Type B pancreatic cell (in vitro differentiated cells): ENCODE results near the gene ATP6V0E1. TPM values are rescaled to one million over a fixed set of nuclear protein-coding genes. Genes with fewer than 3 reads are reported as not detected.

Experiments
- DNase-seq: peaks from one replicate; pipeline ENCODE4 v3.0.0; 2021; ENCODE audit warnings: mixed read lengths; ENCODE audit not compliant: unreplicated experiment; ENCODE audit errors: extremely low spot score
- H3K27ac Mint-ChIP-seq: 2 replicates; pipeline ENCODE4 v1.8.0; 2021; ENCODE audit warnings: mild to moderate bottlenecking, mixed read lengths
- H3K27me3 Mint-ChIP-seq: 2 replicates; pipeline ENCODE4 v1.8.0; 2021; ENCODE audit warnings: mixed read lengths
- H3K36me3 Mint-ChIP-seq: 2 replicates; pipeline ENCODE4 v1.8.0; 2021; ENCODE audit warnings: mixed read lengths
- H3K4me1 Mint-ChIP-seq: one replicate; pipeline ENCODE4 v1.8.0; 2021; ENCODE audit warnings: mixed read lengths; ENCODE audit not compliant: unreplicated experiment
- H3K4me3 Mint-ChIP-seq: 2 replicates; pipeline ENCODE4 v1.8.0; 2021; ENCODE audit warnings: mild to moderate bottlenecking, mixed read lengths
- H3K9me3 Mint-ChIP-seq: 2 replicates; pipeline ENCODE4 v1.8.0; 2021; ENCODE audit warnings: mixed read lengths
- total RNA-seq: library from RNA; stranded (reverse); gene quantifications from 2 replicates; pipeline ENCODE4 v1.2.1, GENCODE V29; 2021; ENCODE audit warnings: low replicate concordance
- TF ChIP-seq, protein P1 (sequence below): fragments of 200-600 bp; sonication (generic); conservative IDR thresholded peaks from 2 replicates; pipeline ENCODE4 v1.5.0; 2021; ENCODE audit warnings: antibody characterized with exemption, mild to moderate bottlenecking

ATP6V0E1 gene
- total RNA-seq, 1 donor from 2014 or later: 141 TPM

DNA sequence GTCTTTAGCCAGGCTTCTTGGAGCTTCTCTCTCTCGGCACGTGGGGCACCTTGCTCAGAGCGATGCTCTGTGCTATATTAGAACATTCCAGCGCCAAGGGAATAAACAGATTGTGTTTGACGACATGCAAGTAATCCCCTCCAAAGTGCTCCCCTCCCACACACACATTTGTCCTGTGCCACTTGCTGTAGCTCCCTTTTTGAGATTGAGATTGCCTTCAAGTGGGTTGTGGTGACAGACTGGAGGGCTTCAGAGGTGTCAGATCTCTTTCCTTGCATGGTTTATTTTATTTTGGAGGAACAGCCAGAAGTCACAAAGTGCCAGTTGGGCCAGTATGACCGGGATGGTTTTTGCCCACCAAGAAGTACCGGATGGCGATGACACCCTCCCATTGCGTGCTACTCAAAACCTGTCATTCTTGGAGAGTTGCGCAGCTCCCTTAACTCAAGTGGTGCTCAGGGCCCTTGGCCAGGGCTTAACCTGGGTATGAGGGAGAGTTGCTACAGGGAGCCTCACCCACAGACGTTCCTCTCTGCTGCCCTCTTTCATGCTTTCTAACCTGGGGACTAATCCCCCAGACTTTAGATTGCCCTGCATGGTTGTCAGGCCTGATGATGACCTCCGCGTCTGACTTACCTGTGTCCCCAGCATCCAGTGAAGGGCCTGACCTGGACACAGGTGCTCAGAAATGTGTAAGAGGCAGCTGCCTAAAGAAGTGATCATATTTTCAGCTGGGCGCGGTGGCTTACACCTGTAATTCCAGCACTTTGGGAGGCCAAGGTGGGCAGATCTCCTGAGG is 43.1 kb upstream of the ATP6V0E1 start:
- no peak overlapping the region for H3K27ac Mint-ChIP-seq
- TF ChIP-seq, protein P1, sequence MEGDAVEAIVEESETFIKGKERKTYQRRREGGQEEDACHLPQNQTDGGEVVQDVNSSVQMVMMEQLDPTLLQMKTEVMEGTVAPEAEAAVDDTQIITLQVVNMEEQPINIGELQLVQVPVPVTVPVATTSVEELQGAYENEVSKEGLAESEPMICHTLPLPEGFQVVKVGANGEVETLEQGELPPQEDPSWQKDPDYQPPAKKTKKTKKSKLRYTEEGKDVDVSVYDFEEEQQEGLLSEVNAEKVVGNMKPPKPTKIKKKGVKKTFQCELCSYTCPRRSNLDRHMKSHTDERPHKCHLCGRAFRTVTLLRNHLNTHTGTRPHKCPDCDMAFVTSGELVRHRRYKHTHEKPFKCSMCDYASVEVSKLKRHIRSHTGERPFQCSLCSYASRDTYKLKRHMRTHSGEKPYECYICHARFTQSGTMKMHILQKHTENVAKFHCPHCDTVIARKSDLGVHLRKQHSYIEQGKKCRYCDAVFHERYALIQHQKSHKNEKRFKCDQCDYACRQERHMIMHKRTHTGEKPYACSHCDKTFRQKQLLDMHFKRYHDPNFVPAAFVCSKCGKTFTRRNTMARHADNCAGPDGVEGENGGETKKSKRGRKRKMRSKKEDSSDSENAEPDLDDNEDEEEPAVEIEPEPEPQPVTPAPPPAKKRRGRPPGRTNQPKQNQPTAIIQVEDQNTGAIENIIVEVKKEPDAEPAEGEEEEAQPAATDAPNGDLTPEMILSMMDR: no peak
- peaks cover 38% of the 10 kb centered on the region for H3K4me1 Mint-ChIP-seq
- H3K27me3 Mint-ChIP-seq: no peaks in the 10 kb centered on the region
- H3K9me3 Mint-ChIP-seq: no peaks in the 10 kb centered on the region
- no peak overlapping the region for H3K4me3 Mint-ChIP-seq
- DNase-seq: no peak
- peaks cover 21% of the 10 kb centered on the region for H3K36me3 Mint-ChIP-seq

DNA sequence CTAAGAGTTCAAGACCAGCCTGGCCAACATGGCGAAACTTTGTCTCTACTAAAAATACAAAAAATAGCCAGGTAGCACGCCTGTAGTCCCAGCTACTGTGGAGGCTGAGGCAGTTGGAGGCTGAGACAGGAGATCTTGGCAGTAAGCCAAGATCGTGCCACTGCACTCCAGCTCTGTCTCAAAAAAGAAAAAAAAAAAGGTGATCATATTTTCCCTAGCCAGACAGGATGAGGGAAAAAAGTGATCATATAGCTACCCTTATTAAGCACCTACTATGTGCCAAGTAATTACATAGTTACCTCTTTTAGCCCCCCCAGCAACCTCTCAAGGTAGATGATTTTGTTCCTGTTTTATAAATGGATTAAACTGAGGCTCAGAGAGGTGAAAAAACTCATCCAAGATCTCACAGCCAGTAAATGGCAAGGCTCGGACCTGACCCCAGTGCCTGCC is 42.5 kb upstream of the ATP6V0E1 start:
- Mint-ChIP-seq H3K9me3 (no peaks in the 10 kb centered on the region), H3K27ac (peak overlapping the region; percentile 55), H3K4me3 (no peak overlapping the region), H3K36me3 (peaks cover 21% of the 10 kb centered on the region), H3K4me1 (peaks cover 38% of the 10 kb centered on the region), H3K27me3 (no peaks in the 10 kb centered on the region)
- no peak for DNase-seq
- TF ChIP-seq, protein P1: no peak

DNA sequence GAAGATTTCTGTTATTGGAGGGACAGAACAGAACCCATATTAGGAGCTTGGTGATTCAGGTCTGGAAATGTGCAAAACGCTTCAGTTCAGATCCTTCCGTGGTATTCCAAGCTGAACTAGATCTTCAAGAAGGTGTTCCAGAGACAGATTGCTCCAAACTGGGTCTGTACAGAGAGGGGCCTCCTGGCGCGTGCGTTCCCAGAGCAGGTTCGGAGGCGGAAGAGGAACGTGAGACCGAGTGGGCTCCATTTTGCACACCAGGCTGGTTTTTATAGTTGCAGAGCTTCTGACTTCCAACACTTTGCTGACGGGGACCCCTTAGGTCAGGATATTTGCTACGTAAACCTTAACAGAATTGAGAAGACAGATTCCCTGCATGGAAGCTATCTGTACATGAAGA is 41.0 kb upstream of the ATP6V0E1 start:
- Mint-ChIP-seq H3K27ac (peak overlapping the region; percentile 55), H3K4me3 (no peak overlapping the region), H3K36me3 (peaks cover 17% of the 10 kb centered on the region), H3K9me3 (no peaks in the 10 kb centered on the region), H3K27me3 (no peaks in the 10 kb centered on the region), H3K4me1 (peaks cover 38% of the 10 kb centered on the region)
- TF ChIP-seq, protein P1: no peak
- no peak for DNase-seq

DNA sequence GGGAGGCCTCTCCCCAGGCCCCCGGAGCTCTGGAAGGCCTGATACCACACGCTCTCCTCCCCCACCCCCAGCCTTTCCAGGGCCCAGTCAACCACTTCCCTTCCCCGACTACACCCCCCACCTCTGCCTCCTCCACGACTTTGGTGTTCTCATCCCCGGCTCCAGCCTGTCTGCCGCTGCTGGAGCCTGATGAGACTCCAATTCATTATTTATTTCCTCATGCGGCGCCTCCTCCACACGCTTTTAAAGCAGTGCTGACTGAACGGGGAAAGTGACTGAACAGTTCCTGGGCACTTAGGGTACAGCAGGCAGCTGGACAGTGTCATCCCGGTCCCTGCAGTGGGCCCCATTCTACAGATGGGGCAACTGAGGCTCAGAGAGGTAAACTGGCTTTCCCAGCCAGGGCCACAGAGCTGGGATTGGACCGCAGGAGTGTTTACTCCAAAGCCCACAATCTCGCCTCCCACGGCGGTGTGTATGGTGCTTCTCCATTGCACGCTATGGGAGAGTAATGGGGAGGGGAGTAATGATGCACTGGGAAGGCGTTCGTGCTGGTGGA is 40.2 kb upstream of the ATP6V0E1 start:
- H3K27ac Mint-ChIP-seq: no peak overlapping the region
- no peaks in the 10 kb centered on the region for H3K9me3 Mint-ChIP-seq
- H3K27me3 Mint-ChIP-seq: no peaks in the 10 kb centered on the region
- H3K36me3 Mint-ChIP-seq: peaks cover 12% of the 10 kb centered on the region
- DNase-seq: no peak
- no peak overlapping the region for H3K4me3 Mint-ChIP-seq
- TF ChIP-seq, protein P1: no peak
- peaks cover 38% of the 10 kb centered on the region for H3K4me1 Mint-ChIP-seq

DNA sequence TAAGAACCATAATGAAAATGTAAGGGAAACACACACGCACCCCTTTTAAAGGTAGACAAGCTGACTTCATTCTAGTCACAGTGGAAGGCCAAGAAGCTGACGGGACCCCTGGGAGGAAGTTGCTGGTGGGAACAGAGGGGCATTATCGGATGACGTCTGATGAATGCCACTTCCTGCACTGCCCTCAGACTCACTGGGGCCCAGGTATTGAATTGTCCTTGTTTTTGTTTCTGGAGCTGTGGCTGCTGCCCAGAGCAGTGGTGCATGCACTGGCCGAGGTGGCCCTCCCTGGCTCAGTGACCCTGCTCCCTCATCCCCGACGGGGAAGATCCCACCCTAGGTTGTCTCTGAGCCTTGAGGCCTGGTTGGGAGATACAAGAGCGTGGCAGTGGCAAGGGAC is 39.7 kb upstream of the ATP6V0E1 start:
- no peak overlapping the region for H3K27ac Mint-ChIP-seq
- peaks cover 38% of the 10 kb centered on the region for H3K4me1 Mint-ChIP-seq
- H3K27me3 Mint-ChIP-seq: no peaks in the 10 kb centered on the region
- H3K4me3 Mint-ChIP-seq: no peak overlapping the region
- TF ChIP-seq, protein P1: no peak
- H3K9me3 Mint-ChIP-seq: no peaks in the 10 kb centered on the region
- DNase-seq: no peak
- peaks cover 12% of the 10 kb centered on the region for H3K36me3 Mint-ChIP-seq
